Measurements from ENCODE around the gene FCHSD1.

GRCh38 chr5:141639357-141640050 is 11.7 kb downstream of the FCHSD1 start:
- no peak for TF ChIP-seq TAF1 (IDR thresholded peaks at IDR 0.05; ENCODE audit: borderline replicate concordance, low read depth, low read length)
- no peak for TF ChIP-seq POLR2A (IDR thresholded peaks at IDR 0.05; ENCODE audit: low read depth, low read length)
- TF ChIP-seq POLR2AphosphoS5 (IDR thresholded peaks at IDR 0.05; ENCODE audit: low read depth, low read length) = no peak; the same call in 1 of the 2 replicates

Measured in GM12892 (cell line).